ENCODE measurements around the gene MAP6.
"Not testable (repeated sequence)": the region's sequence is repeated elsewhere in the genome, so short reads cannot be mapped to it uniquely, and the experiment has no call there.

The MAP6 gene

DNA sequence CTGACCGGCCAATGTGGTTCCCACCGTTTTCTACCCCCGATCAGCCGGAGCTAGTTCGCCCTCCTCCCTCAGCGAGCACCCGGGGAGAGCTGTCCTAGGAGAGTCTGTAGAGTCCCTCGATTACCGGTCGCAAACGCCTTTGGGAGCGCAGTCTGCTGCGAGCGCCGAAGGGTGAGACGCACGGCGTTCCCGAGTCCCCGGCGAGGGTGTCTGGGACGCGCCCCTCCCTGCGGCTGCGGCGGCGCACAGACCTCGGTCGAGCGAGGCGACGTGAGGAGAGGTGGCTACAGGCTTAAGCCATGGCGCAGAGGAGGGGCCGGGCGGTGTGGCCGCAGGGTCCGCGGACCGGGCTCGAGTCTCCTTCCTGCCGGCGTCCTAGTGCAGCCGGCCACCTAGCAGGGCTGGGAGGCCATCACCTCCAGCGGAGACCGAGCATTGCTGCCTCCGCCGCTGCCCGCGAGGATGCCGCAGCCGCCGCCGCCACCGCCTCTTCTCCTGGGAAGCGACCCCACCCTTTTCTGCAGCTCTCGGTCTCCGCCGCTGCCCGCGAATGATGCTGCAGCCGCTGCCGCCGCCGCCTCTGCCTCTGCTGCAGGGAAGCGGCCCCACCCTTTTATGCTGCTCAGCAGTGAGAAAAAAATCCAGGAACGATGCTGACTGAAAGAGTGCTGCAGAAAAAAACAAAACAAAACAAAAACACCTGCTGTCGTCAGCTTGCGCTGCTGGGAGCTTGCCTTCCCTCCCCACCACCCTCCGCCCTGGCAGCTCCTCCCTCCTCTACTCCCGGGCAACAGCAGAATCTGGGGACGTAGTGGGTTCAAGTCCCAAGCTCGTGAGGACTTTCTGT is at the start of gene MAP6:
MAP6 (minus strand) TSS at position 588 of the 847 bp plus-strand sequence. CDS start 669 bp downstream, outside the sequence.
- peak; percentile 65 for DNase-seq

DNA sequence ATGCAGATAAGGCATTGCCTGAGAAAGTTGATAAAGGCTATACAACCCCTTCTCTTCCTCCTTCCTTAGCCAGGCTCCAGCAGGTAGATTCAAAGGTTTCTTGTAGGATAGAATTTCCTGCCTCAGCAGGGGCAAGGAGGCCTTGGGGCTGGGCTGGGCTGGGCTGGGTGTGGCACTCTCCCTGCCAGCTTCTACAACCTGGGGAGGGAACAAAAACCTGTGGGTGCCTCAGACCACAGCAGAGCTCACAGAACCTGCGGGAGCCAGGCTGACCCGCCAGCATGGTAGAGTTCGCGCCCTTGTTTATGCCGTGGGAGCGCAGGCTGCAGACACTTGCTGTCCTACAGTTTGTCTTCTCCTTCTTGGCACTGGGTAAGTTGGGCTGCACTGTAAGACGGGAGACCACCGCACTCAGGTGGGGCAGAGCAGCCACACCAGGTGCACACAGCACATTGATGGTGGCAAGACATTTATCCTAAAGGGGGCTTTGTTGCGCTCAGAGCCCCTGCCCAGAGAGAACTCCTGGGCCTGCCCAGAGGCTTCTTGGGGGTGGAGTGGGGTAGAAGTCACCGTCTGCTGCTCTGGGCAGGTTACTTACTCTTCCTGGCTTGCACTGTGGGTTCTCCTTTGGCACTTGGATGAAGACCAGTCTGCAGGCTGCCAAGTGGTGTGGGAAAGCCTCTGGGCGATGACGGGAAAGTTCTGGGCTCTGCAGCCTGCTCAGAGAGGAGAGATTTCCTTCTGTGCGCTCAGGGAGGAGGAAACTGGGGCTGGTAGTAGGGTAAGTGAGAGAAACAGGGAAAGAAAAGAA is 49.0 kb upstream of the MAP6 start, which contains the start of gene MOGAT2:
MOGAT2 (plus strand) TSS at position 231 of the 811 bp plus-strand sequence; CDS start at position 282, 51 bp downstream.
- no peak for DNase-seq

DNA sequence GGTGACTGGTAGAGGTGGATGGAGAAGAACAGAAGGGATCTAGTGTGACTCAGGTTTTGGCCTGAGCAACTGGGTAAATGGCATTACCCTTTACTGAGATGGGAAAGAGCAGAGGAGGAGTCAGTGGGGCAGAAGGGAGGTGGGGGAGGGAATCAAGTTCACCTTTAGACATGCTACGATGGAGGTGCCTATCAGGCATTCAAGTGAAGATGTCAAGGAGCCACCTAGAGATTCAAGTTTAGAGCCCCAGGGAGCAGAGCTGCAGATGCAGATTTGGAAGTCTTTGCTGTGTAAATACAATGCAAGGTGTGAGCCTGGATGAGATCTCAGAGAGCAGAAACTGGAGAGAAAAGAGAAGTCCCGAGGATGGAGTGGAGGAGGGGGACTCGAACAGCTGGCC is 47.8 kb upstream of the MAP6 start:
- no peak for DNase-seq

DNA sequence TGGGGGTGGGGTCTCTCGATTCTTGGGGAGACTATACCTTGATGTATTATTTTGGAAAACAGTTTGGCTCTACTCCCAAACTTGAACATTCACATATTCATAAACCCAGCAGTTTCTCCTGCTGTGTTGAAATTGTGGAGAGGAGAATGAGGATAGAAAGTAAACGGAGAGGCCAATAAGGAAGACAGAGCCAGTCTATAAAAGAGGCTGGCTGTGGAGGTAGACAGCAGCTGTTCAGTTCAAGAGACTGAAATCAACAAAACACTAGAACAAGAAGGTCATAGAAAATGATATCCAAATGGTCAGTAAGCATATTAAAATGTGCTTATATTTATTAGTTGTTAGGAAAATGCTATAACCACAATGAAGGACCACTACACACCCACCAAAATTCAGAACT is 46.9 kb upstream of the MAP6 start:
- no peak for DNase-seq

DNA sequence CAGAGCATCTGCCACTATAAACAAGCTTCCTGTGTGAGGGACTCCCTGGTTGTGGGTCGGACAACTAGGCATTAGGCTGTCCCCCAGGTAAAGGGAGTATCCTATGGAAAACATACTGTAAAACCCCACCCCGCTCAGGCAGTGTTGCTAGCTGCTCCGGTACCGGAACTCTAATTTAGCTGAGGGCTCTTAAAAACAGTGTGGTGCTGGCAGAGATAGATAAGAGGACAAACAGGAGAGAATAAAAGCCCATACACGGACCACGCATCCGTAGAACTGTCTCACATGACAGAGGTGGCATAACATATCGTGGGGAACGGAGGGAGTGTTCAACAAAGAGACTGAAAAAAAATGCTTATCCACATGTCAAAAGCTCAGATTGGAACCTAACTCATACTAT is 45.4 kb upstream of the MAP6 start:
- DNase-seq, result no peak

DNA sequence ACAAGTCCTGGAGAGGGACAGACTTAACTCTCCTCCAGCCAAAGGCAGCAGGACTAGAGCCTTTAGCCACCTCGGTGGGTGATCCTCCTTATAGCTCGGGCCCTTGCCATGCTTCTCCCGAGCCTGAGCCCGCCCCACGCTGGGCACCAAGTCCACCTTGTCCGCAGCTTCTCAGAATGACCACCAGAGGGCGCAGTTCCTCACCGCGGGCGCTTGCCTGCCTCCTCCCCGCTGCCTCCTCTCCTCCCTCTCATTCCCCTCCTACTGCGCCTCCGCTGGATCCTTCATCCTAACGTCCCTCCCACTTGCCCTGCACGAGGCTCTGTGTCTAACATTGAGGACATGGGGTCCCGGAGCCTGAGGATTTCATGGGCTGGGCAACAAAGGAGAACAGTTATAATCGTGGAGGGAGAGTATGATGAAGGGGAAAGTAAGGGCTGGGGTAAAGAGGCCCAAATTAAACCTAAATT is 37.5 kb upstream of the MAP6 start:
- DNase-seq, result peak; percentile 79

DNA sequence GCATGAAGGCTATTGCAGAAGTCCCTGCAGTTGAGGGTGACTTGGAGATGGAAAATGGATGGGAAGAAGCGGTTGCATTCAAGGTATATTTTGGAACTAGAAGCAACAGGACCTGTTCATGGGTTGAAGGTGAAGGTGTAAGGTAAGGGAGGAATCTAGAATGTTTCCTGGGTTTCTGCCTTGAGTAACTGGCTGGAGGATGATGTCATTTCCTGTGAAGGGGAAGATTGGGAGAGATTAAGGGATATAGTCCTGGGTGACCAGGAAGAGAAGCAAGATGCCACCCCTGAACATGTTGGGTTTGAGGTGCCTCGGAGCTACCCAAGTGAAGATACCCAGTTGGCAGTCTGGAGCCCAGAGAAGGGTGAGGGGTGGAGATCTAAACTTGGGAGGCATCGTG is 36.7 kb upstream of the MAP6 start:
- no peak for DNase-seq

DNA sequence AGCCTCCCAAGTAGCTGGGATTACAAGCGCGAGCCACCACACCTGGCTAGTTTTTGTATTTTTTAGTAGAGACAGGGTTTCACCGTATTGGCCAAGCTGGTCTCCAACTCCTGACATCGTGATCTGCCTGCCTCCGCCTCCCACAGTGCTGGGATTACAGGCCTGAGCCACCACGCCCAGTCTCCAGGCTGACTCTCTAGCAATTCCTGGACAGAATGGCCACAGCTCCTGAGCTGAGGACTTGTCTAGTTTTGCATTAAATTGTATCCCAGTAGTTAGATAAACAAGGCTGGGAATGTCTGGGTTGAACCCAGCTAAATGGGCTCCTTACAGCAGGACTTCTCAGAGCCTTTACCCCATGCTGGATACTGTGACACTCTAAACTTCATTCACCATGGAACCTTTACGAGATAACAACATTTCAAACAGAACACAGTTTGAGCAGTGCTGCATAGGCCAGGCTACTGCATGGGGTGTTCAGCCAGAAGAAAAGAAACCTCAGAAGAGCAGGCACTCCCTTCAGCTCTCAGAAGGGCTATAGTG is 34.9 kb upstream of the MAP6 start:
- no peak for DNase-seq

DNA sequence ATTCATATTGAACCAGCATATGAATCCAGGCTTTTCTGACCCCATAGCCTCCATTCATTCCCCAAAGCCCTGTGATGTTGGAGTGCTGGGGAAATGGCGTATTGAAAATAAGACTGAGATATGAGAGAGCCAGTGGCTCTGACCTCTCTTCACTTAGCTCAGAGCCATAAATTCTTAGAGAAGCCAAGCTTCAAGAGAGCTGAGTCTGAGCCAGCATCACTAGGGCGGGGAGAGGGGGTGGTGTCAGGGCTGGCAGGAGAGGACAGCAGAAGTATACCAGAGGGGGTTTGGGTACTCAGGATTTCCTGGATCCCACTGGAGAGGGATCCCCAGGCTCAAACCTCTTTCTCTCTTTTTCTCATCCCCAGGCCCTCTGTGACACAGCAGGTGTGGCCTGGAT is 32.1 kb upstream of the MAP6 start:
- no peak for DNase-seq

DNA sequence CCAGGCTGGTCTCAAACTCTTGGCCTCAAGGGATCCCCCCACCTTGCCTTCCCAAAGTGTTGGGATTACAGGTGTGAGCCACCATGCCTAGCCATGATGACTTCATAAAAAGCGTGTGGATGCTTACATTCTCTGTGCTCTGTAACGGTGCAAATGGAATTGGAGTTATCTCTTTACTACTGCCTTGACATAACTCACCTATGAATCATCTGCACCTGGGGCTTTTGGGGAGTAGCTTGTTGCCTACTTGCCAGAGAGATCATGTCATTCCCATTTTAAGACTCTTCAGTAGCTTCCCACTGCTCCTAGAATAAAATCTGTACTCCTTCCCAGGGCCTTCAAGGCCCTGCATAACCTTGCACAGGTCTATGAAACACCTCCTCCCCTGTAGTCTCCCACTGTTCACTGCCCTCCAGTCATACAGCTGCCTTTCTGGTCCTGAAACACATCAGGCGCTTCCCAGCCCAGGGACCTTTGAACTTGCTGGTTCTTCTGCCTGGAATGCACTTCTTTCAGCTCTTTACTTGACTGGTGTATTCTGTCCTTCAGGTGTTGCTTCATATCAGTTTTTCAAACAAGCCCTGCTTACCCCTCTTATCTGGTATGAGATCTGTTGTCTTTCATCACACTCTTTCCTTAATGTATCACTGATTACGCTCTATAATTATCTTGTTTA is 29.2 kb upstream of the MAP6 start:
- peak; percentile 76 for DNase-seq

DNA sequence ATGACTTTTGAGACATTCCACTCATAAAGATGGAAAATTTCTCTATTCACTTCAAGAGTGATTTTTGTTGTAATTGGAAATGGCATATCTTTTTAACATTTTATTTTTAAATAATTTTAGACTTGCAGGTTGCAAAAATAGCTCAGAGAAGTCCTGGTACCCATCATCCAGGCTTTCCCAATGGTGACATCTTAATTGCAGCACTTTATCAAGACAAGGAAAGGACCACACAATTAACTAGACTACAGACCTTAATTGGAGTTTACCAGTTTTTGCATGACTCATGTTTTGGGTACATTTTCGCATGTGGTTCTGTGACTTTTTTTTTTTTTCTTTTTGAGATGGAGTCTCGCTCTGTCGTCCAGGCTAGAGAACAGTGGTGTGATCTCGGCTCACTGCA is 23.0 kb upstream of the MAP6 start:
- DNase-seq, result no peak

DNA sequence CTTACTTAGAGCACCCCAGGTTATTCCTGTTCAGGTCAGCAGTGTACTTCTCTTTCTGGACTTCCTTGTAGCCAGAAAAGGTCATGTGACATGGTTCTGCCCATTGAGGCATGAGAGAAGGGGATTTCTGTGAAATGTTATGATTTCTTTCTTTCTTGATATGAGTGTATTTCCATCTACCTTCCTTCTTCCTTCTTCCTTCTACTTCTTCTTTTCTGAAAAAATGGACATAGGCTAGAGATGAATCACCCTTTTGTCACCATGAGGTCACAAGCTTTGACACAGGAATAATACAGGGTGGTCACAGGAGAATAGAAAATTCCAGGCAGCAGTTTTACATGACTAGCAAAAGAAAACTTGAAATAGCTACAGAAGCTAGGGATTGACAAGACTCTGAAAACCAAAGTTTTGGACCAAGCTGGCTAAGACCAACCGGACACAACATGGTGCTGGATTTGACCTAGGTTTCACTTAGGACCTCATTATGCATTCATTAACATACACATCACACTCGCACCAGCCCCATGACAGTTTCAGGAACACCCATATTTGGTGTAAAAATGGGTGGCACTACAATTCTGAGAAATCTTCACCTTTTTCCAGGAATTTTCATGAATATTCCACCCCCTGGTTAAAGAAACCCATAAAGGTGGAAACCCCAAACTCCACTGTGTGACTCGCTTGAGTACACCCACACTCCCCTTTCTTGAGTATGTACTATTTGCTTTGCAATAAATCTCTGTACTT is 21.2 kb upstream of the MAP6 start:
- DNase-seq, result no peak

DNA sequence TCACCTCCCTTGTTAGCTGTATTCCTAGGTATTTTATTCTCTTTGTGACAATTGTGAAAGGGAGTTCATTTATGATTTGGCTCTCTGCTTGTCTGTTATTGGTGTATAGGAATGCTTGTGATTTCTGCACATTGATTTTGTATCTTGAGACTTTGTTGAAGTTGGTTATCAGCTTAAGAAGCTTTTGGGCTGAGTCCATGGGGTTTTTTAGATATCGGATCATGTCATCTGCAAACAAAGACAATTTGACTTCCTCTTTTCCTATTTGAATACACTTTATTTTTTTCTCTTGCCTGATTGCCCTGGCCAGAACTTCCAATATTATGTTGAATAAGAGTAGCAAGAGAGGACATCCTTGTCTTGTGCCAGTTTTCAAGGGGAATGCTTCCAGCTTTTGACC is 15.0 kb upstream of the MAP6 start:
- not testable (repeated sequence) for DNase-seq

DNA sequence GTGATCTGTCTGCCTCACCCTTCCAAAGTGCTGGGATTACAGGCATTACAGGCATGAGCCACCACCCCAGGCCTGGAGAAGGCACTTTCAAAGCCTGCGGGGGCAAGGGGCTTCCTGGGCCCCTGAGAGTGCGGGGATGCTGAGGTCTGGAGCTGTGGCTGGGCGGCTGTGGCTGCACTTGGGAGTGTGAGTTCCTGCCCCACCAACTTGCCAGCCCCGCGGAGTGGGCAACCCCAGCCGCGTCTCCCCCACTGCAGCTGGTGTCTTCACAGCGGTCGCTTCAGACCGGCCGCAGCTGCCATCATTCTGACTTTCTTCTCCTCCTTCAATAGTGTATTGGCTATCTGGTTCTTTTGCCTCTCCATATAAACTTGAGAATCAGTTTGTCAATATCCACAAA is 10.7 kb upstream of the MAP6 start:
- no peak for DNase-seq

DNA sequence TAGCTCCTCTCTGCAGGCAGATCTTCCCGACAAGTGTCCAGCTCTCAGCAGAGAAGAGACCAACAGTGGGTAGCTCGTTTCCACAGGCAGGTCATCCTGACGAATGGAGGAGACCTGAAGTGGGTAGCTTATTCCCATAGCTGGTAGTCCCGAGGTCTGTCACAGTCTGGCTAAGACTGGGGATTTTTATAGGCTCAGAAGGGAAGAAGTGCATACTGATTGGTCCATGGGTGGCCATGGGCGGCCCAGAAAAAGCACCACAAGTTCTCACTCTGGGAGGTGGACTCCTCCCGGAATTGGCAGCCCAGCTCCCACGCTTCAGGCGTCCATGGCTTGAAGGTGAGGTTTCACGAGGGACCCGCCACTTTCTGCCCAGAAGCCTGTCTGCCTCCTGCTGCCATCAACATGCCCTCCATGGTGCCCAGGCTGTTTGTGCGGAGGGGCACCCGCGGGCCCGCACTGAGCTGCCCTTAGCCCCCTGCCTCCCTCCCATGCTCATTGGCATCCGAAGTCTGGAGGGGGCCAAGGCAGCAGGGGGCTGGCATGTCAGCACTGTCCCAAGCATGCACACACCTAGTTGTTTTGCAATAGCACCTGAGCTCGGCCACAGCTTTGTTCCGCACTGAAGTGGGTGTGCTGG is 9.9 kb upstream of the MAP6 start:
- no peak for DNase-seq

DNA sequence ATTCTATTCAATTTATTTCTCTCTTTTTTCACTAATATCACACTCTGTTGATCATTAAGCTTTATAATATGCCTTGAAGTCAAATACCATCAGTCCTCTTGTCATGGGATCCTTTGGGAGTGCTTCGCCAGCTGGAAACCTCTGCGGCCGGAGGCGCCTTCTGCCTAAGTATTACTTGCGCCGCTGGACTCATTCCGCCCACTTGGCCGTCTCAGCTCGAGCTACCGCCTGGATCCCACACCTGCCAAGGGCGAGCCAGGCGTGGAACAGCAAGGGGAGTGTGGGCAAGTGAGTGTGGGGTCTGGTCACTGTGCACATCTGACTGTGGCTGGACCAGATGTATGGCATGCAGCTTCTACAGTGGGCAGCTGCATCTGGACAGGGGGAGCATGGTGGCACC is 9.1 kb upstream of the MAP6 start:
- DNase-seq, result no peak

DNA sequence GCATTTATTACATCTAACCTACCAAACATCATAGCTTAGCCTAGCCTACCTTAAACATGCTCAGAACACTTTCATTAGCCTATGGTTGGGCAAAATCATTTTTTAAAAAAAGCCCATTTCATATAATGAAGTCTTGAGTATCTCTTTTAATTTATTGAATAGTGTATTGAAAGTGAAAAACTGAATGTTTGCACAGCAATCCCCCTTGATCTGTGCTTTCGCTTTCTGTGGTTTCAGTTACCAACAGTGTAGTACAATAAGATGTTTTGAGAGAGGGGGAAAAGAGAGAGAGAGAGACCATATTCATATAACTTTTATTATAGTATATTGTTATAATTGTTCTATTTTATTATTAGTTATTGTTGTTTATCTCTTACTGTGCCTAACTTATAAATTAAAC is 8.4 kb upstream of the MAP6 start:
- no peak for DNase-seq

DNA sequence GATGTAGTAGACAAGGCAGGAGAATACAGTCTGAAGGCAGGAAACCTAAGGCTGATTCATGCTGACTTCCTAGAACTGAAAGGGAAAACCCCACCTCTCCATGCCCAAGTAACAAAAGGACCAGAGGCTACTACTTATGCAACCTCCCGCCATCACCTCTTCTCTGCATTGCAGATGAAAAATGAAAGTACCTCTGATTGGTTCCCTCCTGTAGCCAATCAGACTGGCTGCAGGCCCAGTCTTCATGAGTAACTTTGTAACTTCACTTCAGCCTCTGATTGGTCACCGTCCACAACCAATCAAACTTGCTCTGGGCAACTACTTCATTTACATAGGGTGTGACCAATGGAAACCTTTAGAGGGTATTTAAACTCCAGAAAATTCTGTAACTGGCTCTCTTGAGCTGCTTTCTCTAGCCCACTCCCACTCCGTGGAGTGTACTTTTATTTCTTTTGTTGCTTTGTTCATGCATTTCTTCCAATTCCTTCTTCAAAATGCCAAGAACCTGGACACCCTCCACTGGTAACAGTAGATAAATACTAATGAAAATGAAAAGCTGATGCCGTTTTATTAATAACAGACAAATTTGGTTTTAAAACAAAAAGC is 5.2 kb upstream of the MAP6 start:
- no peak for DNase-seq

DNA sequence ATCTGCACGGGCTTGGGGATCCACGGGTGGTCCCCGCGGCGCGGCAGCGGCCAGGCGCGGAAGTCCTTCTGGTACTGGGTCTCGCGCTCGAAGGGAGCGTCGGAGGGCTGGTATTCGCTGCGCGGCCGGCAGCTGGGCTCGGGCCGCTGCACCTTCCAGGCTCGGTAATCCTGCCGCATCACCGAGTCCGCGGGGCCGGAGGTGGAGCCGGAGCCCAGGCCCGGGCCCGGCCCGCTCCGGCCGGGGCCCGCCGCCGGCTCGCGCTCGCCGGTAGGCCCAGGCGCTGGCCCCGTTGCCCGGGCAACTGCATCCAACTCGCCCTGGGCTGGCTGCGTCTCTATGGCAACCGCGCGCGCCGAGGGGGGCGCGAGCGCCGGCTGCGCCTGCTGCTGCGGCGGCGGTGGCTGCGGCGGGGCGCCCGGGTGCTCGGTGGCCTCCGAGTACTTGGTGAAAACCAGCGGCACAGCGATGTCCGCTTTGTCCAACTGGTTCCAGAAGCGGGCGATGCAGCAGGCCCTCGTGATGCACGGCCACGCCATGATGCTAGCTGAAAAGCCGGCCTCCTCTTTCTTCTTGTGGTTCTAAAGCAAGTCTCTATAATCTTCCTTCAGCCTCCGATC is 897 bp downstream of the MAP6 start:
- peak; percentile 66 for DNase-seq

DNA sequence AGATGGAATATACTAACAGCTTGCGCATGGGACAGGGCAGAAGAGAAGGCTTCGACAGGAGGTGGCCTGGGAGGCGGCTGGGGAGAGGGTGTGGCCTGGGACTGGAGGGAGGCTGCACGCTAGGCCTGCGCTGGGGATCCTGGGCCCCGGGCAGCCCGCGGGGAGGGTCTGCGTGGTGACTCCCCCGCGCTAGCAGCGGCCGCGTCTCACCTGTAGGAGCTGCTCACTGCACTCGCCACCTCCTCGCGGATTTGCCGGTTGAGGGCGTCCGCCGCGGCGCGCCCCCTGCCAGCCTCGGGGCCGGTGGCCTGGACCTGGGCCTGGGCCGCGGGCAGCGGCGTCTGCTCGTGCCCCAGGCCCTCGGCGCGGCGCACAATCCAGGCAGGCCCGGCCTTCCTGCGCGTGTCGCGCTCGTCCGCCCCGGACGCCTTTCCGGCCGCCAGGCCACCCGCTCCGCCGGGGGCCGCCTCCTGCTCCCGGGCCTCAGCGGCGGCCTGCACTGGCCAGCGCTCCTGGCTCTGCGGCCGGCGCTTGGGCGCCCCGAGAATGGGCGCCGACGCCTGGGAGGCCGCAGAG is 1.5 kb downstream of the MAP6 start:
- DNase-seq, result peak; percentile 71

Data from islet precursor cell (in vitro differentiated cells).